Measurements from ENCODE around the gene ATG9B.
A peak's percentile ranks its signal among the peaks of the same experiment; 100 is the strongest.
"Not testable (repeated sequence)": the region's sequence is repeated elsewhere in the genome, so short reads cannot be mapped to it uniquely, and the experiment has no call there.

Gene ATG9B

DNA sequence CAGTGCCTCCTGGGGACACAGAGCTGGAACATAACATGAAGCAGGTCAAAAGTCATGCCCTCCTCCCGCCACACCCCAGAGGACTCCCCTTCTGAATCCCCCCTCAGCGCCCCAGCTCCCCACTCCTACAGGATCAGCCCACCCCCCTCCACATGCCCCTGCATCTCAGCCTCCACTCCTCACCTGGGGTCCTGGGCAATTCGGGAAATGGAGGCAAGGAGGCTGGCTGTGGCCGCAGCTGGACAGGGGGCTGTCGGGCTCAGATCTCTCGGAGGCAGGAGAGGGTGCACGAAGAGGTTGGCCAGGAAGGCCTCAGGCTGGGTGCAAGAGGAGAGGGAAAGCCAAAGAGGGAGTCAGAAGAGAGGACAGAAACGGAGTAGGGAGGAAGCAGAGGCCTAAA lies 7.8 kb downstream of the ATG9B start:
- DNase-seq (ENCODE audit: low spot score), result no peak
- TF ChIP-seq, protein P1, sequence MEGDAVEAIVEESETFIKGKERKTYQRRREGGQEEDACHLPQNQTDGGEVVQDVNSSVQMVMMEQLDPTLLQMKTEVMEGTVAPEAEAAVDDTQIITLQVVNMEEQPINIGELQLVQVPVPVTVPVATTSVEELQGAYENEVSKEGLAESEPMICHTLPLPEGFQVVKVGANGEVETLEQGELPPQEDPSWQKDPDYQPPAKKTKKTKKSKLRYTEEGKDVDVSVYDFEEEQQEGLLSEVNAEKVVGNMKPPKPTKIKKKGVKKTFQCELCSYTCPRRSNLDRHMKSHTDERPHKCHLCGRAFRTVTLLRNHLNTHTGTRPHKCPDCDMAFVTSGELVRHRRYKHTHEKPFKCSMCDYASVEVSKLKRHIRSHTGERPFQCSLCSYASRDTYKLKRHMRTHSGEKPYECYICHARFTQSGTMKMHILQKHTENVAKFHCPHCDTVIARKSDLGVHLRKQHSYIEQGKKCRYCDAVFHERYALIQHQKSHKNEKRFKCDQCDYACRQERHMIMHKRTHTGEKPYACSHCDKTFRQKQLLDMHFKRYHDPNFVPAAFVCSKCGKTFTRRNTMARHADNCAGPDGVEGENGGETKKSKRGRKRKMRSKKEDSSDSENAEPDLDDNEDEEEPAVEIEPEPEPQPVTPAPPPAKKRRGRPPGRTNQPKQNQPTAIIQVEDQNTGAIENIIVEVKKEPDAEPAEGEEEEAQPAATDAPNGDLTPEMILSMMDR (IDR thresholded peaks at IDR 0.05; ENCODE audit: extremely low read depth, missing control alignments), result no peak

DNA sequence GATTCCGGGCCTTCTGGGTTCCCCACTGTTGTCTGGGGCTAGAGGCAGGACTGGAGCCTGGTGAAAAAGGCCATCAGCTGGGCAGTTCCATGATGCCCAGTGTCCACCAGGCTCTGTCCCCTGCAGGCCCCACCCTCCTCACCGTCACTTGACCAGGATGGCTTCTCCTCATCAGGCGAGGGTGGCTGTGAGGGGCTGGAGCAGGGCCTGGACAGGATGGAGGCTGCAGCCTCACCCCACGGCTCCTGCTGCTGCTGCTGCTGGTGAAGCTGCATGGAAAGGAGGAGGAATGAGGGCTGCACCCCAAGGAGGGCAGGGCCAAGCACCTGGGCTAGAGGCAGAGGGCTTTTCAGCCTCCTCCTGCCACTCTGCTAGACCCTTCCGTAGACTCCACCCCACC lies 8.3 kb downstream of the ATG9B start:
- DNase-seq (ENCODE audit: low spot score), result no peak
- TF ChIP-seq, protein P1 (IDR thresholded peaks at IDR 0.05; ENCODE audit: extremely low read depth, missing control alignments), result no peak

DNA sequence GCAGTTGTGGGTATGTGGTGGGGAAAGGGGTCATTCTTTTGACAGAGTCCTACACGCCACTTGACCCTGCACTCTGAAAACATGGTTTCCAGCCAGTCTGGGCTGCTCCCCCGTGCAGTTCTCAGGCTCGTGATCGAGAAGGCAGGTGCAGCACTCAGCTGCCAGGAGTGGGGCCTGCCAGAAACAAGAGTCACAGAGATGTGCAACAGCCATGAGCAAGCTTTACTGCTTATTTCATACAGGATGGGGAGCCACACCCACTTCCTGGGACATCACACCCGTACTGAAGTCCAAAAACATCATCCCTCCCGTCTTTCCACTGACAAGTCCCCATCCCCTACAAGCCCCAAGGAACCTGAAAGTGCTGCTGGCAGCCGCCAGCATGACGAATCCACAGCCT lies 9.3 kb downstream of the ATG9B start:
- TF ChIP-seq, protein P1 (IDR thresholded peaks at IDR 0.05; ENCODE audit: extremely low read depth, missing control alignments), result no peak
- DNase-seq (ENCODE audit: low spot score), result no peak

DNA sequence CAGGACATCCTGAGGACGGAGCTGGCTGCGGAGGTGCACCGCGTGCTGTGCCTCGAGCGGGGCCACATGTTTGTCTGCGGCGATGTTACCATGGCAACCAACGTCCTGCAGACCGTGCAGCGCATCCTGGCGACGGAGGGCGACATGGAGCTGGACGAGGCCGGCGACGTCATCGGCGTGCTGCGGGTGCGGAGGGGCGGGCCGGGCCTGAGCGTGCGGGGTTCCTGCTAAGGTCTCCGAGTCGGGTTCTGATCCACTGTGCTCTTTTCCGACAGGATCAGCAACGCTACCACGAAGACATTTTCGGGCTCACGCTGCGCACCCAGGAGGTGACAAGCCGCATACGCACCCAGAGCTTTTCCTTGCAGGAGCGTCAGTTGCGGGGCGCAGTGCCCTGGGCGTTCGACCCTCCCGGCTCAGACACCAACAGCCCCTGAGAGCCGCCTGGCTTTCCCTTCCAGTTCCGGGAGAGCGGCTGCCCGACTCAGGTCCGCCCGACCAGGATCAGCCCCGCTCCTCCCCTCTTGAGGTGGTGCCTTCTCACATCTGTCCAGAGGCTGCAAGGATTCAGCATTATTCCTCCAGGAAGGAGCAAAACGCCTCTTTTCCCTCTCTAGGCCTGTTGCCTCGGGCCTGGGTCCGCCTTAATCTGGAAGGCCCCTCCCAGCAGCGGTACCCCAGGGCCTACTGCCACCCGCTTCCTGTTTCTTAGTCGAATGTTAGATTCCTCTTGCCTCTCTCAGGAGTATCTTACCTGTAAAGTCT lies 10.4 kb downstream of the ATG9B start:
- DNase-seq (ENCODE audit: low spot score), result peak; percentile 87
- TF ChIP-seq, protein P1 (IDR thresholded peaks at IDR 0.05; ENCODE audit: extremely low read depth, missing control alignments), result no peak

DNA sequence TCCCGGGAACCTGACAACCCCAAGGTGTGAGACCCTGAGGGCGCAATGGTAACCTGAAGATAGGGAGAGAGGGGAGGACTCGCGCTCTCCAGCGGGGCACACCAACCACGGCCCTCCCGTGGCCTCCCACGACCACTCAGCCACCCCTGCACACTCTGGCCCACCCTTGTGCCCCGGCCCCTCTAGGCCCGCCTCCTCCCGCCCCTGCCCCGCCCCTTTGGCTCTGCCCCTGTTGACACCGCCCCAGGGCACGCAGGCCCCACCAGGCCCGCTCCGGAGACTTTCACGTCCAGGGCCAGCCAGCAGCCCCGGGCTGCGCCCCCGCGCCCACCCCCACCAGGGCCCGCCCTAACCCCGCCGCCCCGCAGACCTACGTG lies 10.9 kb downstream of the ATG9B start:
- no peak for DNase-seq (ENCODE audit: low spot score)

DNA sequence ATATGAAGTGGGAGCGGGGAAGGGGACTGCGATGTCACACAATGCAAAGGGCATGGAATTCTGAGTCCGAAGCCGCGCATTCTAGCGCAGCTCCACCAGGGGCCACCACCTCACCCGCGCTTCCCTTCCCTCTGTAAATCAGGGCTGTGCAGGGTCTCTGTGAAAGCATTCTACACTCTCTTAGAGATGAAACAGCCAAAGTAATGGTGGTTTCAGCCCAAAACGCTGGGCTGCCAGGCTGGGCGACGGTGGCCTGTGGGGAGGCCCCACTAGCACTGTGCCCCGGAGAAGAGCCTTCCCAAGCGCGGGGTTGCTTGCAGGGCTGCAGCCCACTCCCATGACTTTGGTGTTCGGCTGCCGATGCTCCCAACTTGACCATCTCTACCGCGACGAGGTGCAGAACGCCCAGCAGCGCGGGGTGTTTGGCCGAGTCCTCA lies 11.4 kb downstream of the ATG9B start:
- TF ChIP-seq, protein P1 (IDR thresholded peaks at IDR 0.05; ENCODE audit: extremely low read depth, missing control alignments), result peak; percentile 41
- peak; percentile 68 for DNase-seq (ENCODE audit: low spot score)

More for the DNA sequence above, 10.9 kb downstream of the ATG9B start:
- TF ChIP-seq, protein P1 (IDR thresholded peaks at IDR 0.05; ENCODE audit: extremely low read depth, missing control alignments), result no peak

DNA sequence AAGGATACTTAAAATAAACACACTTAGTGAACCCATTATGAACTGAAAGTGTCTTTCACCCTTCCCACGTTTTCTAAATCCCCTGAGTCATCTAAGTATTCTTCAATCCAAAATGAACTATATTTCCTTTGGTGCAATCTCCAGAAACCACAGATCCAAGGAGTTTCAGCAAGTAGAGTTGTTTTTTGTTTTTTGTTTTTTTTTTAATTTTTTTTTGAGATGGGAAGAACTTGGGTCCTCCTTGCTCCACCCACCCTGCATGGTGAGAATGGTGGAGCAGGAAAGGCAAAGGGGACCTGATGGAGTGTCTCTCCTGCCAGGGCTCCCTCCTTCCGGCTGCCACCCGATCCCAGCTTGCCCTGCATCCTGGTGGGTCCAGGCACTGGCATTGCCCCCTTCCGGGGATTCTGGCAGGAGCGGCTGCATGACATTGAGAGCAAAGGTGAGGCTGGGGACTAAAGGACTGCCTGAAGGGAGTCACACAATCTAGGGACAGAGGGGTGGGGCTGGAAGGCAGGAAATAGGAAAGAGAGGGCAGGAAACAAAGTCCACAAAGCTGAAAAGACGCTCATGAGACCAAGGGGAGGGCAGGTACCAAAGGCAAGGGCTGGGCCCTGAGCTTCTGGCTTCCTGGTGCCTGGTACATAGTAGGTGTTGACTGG lies 12.1 kb downstream of the ATG9B start:
- TF ChIP-seq, protein P1 (IDR thresholded peaks at IDR 0.05; ENCODE audit: extremely low read depth, missing control alignments), result no peak
- DNase-seq (ENCODE audit: low spot score), result no peak

DNA sequence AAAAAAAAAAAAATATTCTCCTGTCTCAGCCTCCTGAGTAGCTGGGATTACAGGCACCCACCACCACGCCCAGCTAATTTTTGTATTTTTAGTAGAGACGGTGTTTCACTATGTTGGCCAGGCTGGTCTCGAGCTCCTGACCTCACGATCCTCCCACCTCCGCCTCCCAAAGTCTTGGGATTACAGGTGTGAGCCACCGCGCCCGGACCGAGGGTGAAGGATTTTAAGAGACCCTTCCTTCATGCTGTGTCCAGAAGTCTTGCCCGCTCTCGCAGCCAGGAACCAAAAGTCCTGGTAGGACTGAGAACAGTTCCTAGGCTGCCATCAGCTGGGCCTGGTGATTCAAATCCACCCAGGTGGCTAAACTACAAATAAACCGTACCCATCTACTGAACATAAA lies 12.7 kb downstream of the ATG9B start:
- DNase-seq (ENCODE audit: low spot score), result not testable (repeated sequence)

Data from GM20000 (cell line).